Ishikawa (cell line): ENCODE measurements around the gene RARA.

Experiments
- CEBPB ChIP-seq: IDR thresholded peaks from 2 replicates; pipeline ENCODE4 v1.6.1; 2012
- CREB1 ChIP-seq: IDR thresholded peaks from 2 replicates; pipeline ENCODE4 v1.6.1; 2012; ENCODE audit warnings: low read depth
- EGR1 ChIP-seq: IDR thresholded peaks from 2 replicates; pipeline ENCODE4 v1.6.1; 2012
- EP300 ChIP-seq: IDR thresholded peaks from 2 replicates; pipeline ENCODE4 v1.6.1; 2012; ENCODE audit warnings: borderline replicate concordance
- FOXM1 ChIP-seq: IDR thresholded peaks from 2 replicates; pipeline ENCODE4 v1.6.1; 2012; ENCODE audit warnings: low read depth, borderline replicate concordance
- MAX ChIP-seq: IDR thresholded peaks from 2 replicates; pipeline ENCODE4 v1.6.1; 2012
- NFIC ChIP-seq: IDR thresholded peaks from 2 replicates; pipeline ENCODE4 v1.6.1; 2012
- RAD21 ChIP-seq: IDR thresholded peaks from 2 replicates; pipeline ENCODE4 v1.6.1; 2012; ENCODE audit warnings: low read depth
- REST ChIP-seq: IDR thresholded peaks from 2 replicates; pipeline ENCODE4 v1.6.1; 2012; ENCODE audit warnings: low read depth, mild to moderate bottlenecking
- TAF1 ChIP-seq: IDR thresholded peaks from 2 replicates; pipeline ENCODE4 v1.6.1; 2012; ENCODE audit warnings: low read depth, mild to moderate bottlenecking
- TCF12 ChIP-seq: IDR thresholded peaks from 2 replicates; pipeline ENCODE4 v1.6.1; 2012; ENCODE audit warnings: low read depth
- TEAD4 ChIP-seq: IDR thresholded peaks from 2 replicates; pipeline ENCODE4 v1.6.1; 2012
- USF1 ChIP-seq: IDR thresholded peaks from 2 replicates; pipeline ENCODE4 v1.6.1; 2012
- YY1 ChIP-seq: IDR thresholded peaks from 2 replicates; pipeline ENCODE4 v1.6.1; 2012; ENCODE audit warnings: low read depth
- ZBTB7A ChIP-seq: IDR thresholded peaks from 2 replicates; pipeline ENCODE4 v1.6.1; 2012; ENCODE audit warnings: low read depth

Gene RARA

GRCh38 chr17:40360091-40360490, 51.1 kb downstream of the RARA start:
- TF ChIP-seq NFIC, result no peak
- no peak for TF ChIP-seq FOXM1
- no peak for TF ChIP-seq REST
- TF ChIP-seq YY1, result no peak
- TF ChIP-seq ZBTB7A, result no peak
- TF ChIP-seq TAF1, result no peak
- no peak for TF ChIP-seq EGR1
- no peak for TF ChIP-seq USF1

GRCh38 chr17:40361063-40361924, 52.3 kb downstream of the RARA start:
- TF ChIP-seq USF1 (no peak), YY1 (no peak), REST (no peak), TAF1 (no peak), ZBTB7A (no peak), CREB1 (no peak), EP300 (no peak), RAD21 (no peak), CEBPB (no peak), MAX (no peak), NFIC (no peak), TEAD4 (no peak), EGR1 (no peak), FOXM1 (no peak), TCF12 (no peak)

- TF ChIP-seq TEAD4 (no peak), FOXM1 (no peak), MAX (no peak), CREB1 (no peak), NFIC (no peak), EGR1 (no peak), CEBPB (no peak), RAD21 (no peak), REST (no peak), YY1 (no peak), TCF12 (no peak), USF1 (no peak), EP300 (no peak), TAF1 (no peak), ZBTB7A (no peak)
Observed at GRCh38 chr17:40361925-40362695, 53.1 kb downstream of the RARA start.
